IPS-11a (cell line): ENCODE measurements around the gene FYN.

Experiments used
- H3K4me3 ChIP-seq: one replicate; pipeline ENCODE4 v1.5.1; 2013; ENCODE audit warnings: low read depth, low read length, control low read depth

Gene FYN

GRCh38 chr6:111736005-111736608, 137.1 kb downstream of the FYN start:
- H3K4me3 ChIP-seq: no peak overlapping the region

- no peak overlapping the region for H3K4me3 ChIP-seq
These were observed 138.9 kb downstream of the FYN start for GRCh38 chr6:111734068-111735061.

GRCh38 chr6:111732390-111732789, 140.9 kb downstream of the FYN start:
- H3K4me3 ChIP-seq: no peak overlapping the region

GRCh38 chr6:111731456-111732195, 141.6 kb downstream of the FYN start:
- no peak overlapping the region for H3K4me3 ChIP-seq

- no peak overlapping the region for H3K4me3 ChIP-seq
These were observed 142.4 kb downstream of the FYN start for GRCh38 chr6:111730864-111731263.

GRCh38 chr6:111727802-111728201, 145.4 kb downstream of the FYN start:
- H3K4me3 ChIP-seq: no peak overlapping the region

GRCh38 chr6:111727041-111727440, 146.2 kb downstream of the FYN start:
- no peak overlapping the region for H3K4me3 ChIP-seq

GRCh38 chr6:111725446-111726112, 147.7 kb downstream of the FYN start:
- H3K4me3 ChIP-seq: no peak overlapping the region

GRCh38 chr6:111724505-111724904, 148.7 kb downstream of the FYN start:
- H3K4me3 ChIP-seq: no peak overlapping the region

GRCh38 chr6:111724039-111724438, 149.2 kb downstream of the FYN start:
- H3K4me3 ChIP-seq: no peak overlapping the region

- H3K4me3 ChIP-seq: no peak overlapping the region
These were observed 149.8 kb downstream of the FYN start for GRCh38 chr6:111723412-111723970.

GRCh38 chr6:111722179-111722731, 151.0 kb downstream of the FYN start:
- H3K4me3 ChIP-seq: no peak overlapping the region

GRCh38 chr6:111721753-111722154, 151.5 kb downstream of the FYN start:
- H3K4me3 ChIP-seq: no peak overlapping the region

GRCh38 chr6:111720931-111721496, 152.2 kb downstream of the FYN start:
- no peak overlapping the region for H3K4me3 ChIP-seq

- H3K4me3 ChIP-seq: no peak overlapping the region
These were observed 154.3 kb downstream of the FYN start for GRCh38 chr6:111718990-111719389.

GRCh38 chr6:111718326-111718725, 154.9 kb downstream of the FYN start:
- H3K4me3 ChIP-seq: no peak overlapping the region

- H3K4me3 ChIP-seq: no peak overlapping the region
These were observed 155.6 kb downstream of the FYN start for GRCh38 chr6:111717621-111718020.

GRCh38 chr6:111716325-111716724, 156.9 kb downstream of the FYN start:
- H3K4me3 ChIP-seq: no peak overlapping the region

GRCh38 chr6:111715321-111715720, 157.9 kb downstream of the FYN start:
- no peak overlapping the region for H3K4me3 ChIP-seq
